ENCODE data around the gene ZNF141. TPM values are rescaled to one million over a fixed set of nuclear protein-coding genes. Genes with fewer than 3 reads are reported as not detected.

ZNF141 gene
- total RNA-seq (2021; fragmentation: NEBNext Ultra II Directional; extraction: Animal tissue kit (Norgen Biotek cat#: 25700)) = 45.9 and 50.8 TPM in 2 replicates
- polyA plus RNA-seq (2011; rRNA removed) = 5.0 and 8.5 TPM in 2 replicates
- polyA plus RNA-seq (2011; cell fraction: cytosol; rRNA removed) = 10.1 TPM
- polyA plus RNA-seq (2011; cell fraction: nucleus; rRNA removed) = 15.0 TPM
- polyA plus RNA-seq (2012, experiment 1 of 2) = 9.4 to 26.8 TPM (median 15.3 TPM) in 4 replicates
- polyA plus RNA-seq (2012, experiment 2 of 2) = 1.6 TPM
- 30.8 TPM for polyA plus RNA-seq (2013, experiment 1 of 2)
- polyA plus RNA-seq (2013, experiment 2 of 2) = 27.7 TPM
- polyA minus RNA-seq (2011; rRNA and poly(A)+ RNA removed) = 38.2 and 46.9 TPM in 2 replicates
- polyA minus RNA-seq (2011; cell fraction: cytosol; rRNA and poly(A)+ RNA removed) = 20.7 TPM
- polyA minus RNA-seq (2011; cell fraction: nucleus; rRNA and poly(A)+ RNA removed) = 99.1 TPM
- long read RNA-seq, experiment 1, partial matches to known transcripts = 1 of 16 reads
- long read RNA-seq, experiment 1, other reads (novel, unspliced or antisense) = 11 of 16 reads
- long read RNA-seq, experiment 2, partial matches to known transcripts = 1 of 6 reads
- long read RNA-seq, experiment 2, other reads (novel, unspliced or antisense) = 2 of 6 reads

- H3K23me2 ChIP-seq (ENCODE audit: low read depth, low read length) = peaks cover 13% of the 10 kb centered on the region
- peak within 1 kb of the TSS; percentile 95 for H2BK5ac ChIP-seq (ENCODE audit: low read depth, low read length)
- H2BK12ac ChIP-seq (ENCODE audit: low read depth, low read length) = peak within 1 kb of the TSS; percentile 92; the same call in 1 of the 2 replicates
- peak within 1 kb of the TSS; percentile 90 for H3K56ac ChIP-seq (replicated peaks; ENCODE audit: insufficient read length, low read depth, low read length)
- peak; percentile 92 for FAIRE-seq
- WGBS, 2 experiments (ENCODE audit: extremely low coverage in 1 of 2, insufficient coverage in 1 of 2, insufficient read length in 1 of 2, insufficient replicate concordance in 2 of 2, low coverage in 1 of 2, low lambda C conversion rate in 2 of 2, missing lambda C conversion rate in 1 of 2) = 2% methylated on average over 58 of the region's 59 CpGs; no CpG with 5 or more reads in 1 of the 2 experiments
- peak within 1 kb of the TSS; percentile 96 for H4K5ac ChIP-seq (ENCODE audit: insufficient read length, low read depth, low read length)
- peak within 1 kb of the TSS; percentile 98 for H4K91ac ChIP-seq (replicated peaks; ENCODE audit: insufficient read length, low read length)
- DNase-seq (ENCODE audit: low read depth in 1 of 2, low spot score in 2 of 2) = peak; percentile 86
- peaks cover 2 to 11% (median 4%) of the 10 kb centered on the region in 4 experiments; a peak in 6 of 7 replicates for H3K4me1 ChIP-seq (replicated peaks in 1 of 4; ENCODE audit: control insufficient read depth in 3 of 4, insufficient read depth in 4 of 4, low read length in 3 of 4)
- peak within 1 kb of the TSS; percentile 48; the same call in 1 of the 2 replicates for H2BK20ac ChIP-seq (ENCODE audit: low read length)
- H3K79me2 ChIP-seq (ENCODE audit: control insufficient read depth in 1 of 2, insufficient read depth in 2 of 2, low read length in 2 of 2) = peaks cover 15 to 46% of the 10 kb centered on the region in 2 experiments
- peak within 1 kb of the TSS; percentile 85 to 99 (median 92) for H3K4me3 ChIP-seq (ENCODE audit: extremely low read depth in 1 of 4, insufficient read depth in 2 of 4, low read depth in 3 of 4, low read length in 4 of 4)
- peak within 1 kb of the TSS; percentile 81 to 89 for H3K4me2 ChIP-seq (ENCODE audit: insufficient read depth in 1 of 2, low read depth in 2 of 2, low read length in 2 of 2)
- POLR2A ChIA-PET (ENCODE audit: partially characterized antibody) = interaction anchor here (1.0 to 2.7 kb wide), 13 partner anchors 12 to 229 kb away, joined by 3 to 18 read pairs (median 4); partner anchors contain the start of gene ZNF732
- no peaks in the 10 kb centered on the region for H3K9me3 ChIP-seq (ENCODE audit: insufficient read depth in 2 of 2, low read depth in 1 of 2, low read length in 1 of 2)
- H2AK5ac ChIP-seq (ENCODE audit: low read depth, low read length) = no peak within 1 kb of the TSS
- peaks cover 0 to 11% (median 6%) of the 10 kb centered on the region in 4 experiments; a peak in 5 of 7 replicates for H3K27me3 ChIP-seq (replicated peaks in 1 of 4; ENCODE audit: control insufficient read depth in 3 of 4, extremely low read depth in 1 of 4, insufficient read depth in 3 of 4, low read length in 3 of 4)
- peak within 1 kb of the TSS; percentile 98; the same call in 1 of the 2 replicates for H2BK15ac ChIP-seq (ENCODE audit: low read length)
- peak within 1 kb of the TSS; percentile 98 for H3K18ac ChIP-seq (ENCODE audit: extremely low read depth, low read length)
- H3K79me1 ChIP-seq (ENCODE audit: low read depth, low read length) = peaks cover 20% of the 10 kb centered on the region
- peak within 1 kb of the TSS; percentile 50 for H3K14ac ChIP-seq (ENCODE audit: insufficient read length)
- H4K8ac ChIP-seq (ENCODE audit: extremely low read depth, insufficient read depth, low read length) = peak within 1 kb of the TSS; percentile 89
- H2BK120ac ChIP-seq (replicated peaks; ENCODE audit: low read depth, low read length) = peak within 1 kb of the TSS; percentile 54
- H2AFZ ChIP-seq (ENCODE audit: low read length) = no peak within 1 kb of the TSS; the same call in 1 of the 2 replicates
- H3K4ac ChIP-seq (replicated peaks; ENCODE audit: insufficient read length, low read depth, low read length) = peak within 1 kb of the TSS; percentile 96
- H3K9ac ChIP-seq (replicated peaks in 1 of 4; ENCODE audit: extremely low read depth in 1 of 4, low read depth in 3 of 4, low read length in 3 of 4) = peak within 1 kb of the TSS; percentile 84 to 95 (median 90)
- CTCF ChIA-PET (ENCODE audit: partially characterized antibody) = interaction anchor here (0.7 kb wide), 1 partner anchor 73 kb away, joined by 3 read pairs; no protein-coding TSS in a partner anchor
- H4K20me1 ChIP-seq (replicated peaks in 1 of 2; ENCODE audit: control insufficient read depth in 1 of 2, insufficient read depth in 2 of 2, low read length in 2 of 2) = peaks cover 2 to 15% of the 10 kb centered on the region in 2 experiments
- H3K36me3 ChIP-seq (ENCODE audit: control insufficient read depth in 2 of 4, insufficient read depth in 4 of 4, low read length in 3 of 4) = peaks cover 0 to 3% (median 0%) of the 10 kb centered on the region in 4 experiments; a peak in 2 of 8 replicates
- H3K23ac ChIP-seq (ENCODE audit: insufficient read length) = no peak within 1 kb of the TSS
- peak within 1 kb of the TSS; percentile 88 for H3K27ac ChIP-seq (ENCODE audit: low read depth, low read length)
- TF ChIP-seq BACH1 (IDR thresholded peaks at IDR 0.05; ENCODE audit: low read length) (no peak; the same call in 1 of the 2 replicates), HDAC6 (IDR thresholded peaks at IDR 0.05; ENCODE audit: low read depth, low read length) (no peak), KDM4A (IDR thresholded peaks at IDR 0.05; ENCODE audit: low read depth, low read length, severe bottlenecking) (no peak), CTBP2 (IDR thresholded peaks at IDR 0.05; ENCODE audit: borderline replicate concordance, insufficient read depth, insufficient read length, low read length) (no peak), RXRA (IDR thresholded peaks at IDR 0.05; ENCODE audit: insufficient read depth, low read depth, low read length) (no peak), NRF1 (IDR thresholded peaks at IDR 0.05; ENCODE audit: low read depth, low read length) (no peak), CEBPB (IDR thresholded peaks at IDR 0.05; ENCODE audit: low read depth, low read length) (no peak)
Observed at GRCh38 chr4:337143-337931, at the start of gene ZNF141. ZNF141 (plus strand) TSS chr4:337814; CDS start chr4:337984, 170 bp downstream.

Data from H1 (cell line).